PFSK-1 (cell line): Measurements from ENCODE around the gene ZNF716.

Experiments
- POLR2AphosphoS5 ChIP-seq: IDR thresholded peaks from 2 replicates; pipeline ENCODE4 v1.6.1; 2012; ENCODE audit warnings: low read depth, mild to moderate bottlenecking, control low read depth, low read length, moderate library complexity
- SIN3A ChIP-seq: IDR thresholded peaks from 2 replicates; pipeline ENCODE4 v1.6.1; 2012; ENCODE audit warnings: mild to moderate bottlenecking, low read length, moderate library complexity, borderline replicate concordance; ENCODE audit not compliant: insufficient read depth
- TF ChIP-seq, protein P1 (sequence below), 2 experiments: IDR thresholded peaks; 2 replicates each; pipeline versions ENCODE4 v1.6.1 to v1.8.0; 2011 to 2012; ENCODE audit warnings: low read depth in 2 of 2, low read length in 2 of 2, control low read depth in 1 of 2, inconsistent platforms in 1 of 2, mild to moderate bottlenecking in 1 of 2, moderate library complexity in 1 of 2; ENCODE audit not compliant: insufficient read depth in 1 of 2

DNA sequence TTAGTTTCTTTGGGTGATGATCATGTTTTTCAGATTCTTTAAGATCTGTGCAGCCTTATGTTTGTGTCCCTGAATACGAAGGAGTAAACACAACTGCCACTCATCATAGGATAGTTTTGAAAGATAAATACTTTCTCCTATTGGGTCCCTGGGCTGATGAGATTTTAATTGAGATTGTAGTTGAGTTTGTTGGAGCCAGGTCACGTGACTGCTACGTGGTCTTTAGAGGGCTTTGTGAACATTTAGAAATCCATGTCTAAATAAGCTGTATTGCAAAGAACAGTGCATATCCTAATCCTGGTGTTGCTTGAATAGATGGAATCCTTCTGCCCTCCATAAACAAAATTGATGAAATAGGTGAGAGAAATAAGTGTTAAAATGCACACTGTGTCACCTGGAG is 17.4 kb upstream of the ZNF716 start:
- TF ChIP-seq POLR2AphosphoS5, result no peak
- TF ChIP-seq, protein P1, sequence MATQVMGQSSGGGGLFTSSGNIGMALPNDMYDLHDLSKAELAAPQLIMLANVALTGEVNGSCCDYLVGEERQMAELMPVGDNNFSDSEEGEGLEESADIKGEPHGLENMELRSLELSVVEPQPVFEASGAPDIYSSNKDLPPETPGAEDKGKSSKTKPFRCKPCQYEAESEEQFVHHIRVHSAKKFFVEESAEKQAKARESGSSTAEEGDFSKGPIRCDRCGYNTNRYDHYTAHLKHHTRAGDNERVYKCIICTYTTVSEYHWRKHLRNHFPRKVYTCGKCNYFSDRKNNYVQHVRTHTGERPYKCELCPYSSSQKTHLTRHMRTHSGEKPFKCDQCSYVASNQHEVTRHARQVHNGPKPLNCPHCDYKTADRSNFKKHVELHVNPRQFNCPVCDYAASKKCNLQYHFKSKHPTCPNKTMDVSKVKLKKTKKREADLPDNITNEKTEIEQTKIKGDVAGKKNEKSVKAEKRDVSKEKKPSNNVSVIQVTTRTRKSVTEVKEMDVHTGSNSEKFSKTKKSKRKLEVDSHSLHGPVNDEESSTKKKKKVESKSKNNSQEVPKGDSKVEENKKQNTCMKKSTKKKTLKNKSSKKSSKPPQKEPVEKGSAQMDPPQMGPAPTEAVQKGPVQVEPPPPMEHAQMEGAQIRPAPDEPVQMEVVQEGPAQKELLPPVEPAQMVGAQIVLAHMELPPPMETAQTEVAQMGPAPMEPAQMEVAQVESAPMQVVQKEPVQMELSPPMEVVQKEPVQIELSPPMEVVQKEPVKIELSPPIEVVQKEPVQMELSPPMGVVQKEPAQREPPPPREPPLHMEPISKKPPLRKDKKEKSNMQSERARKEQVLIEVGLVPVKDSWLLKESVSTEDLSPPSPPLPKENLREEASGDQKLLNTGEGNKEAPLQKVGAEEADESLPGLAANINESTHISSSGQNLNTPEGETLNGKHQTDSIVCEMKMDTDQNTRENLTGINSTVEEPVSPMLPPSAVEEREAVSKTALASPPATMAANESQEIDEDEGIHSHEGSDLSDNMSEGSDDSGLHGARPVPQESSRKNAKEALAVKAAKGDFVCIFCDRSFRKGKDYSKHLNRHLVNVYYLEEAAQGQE (IDR thresholded peaks at IDR 0.05; ENCODE audit: insufficient read depth in 1 of 2, low read depth in 2 of 2, low read length in 2 of 2), result no peak
- no peak for TF ChIP-seq SIN3A
